Endodermal cell (in vitro differentiated cells): ENCODE measurements around the gene C1QTNF1. TPM values are rescaled to one million over a fixed set of nuclear protein-coding genes. Genes with fewer than 3 reads are reported as not detected.

Experiments used
- DNase-seq: peaks from one replicate; pipeline ENCODE4 v3.0.0-alpha.2; 2017
- H3K27ac ChIP-seq: 2 replicates; pipeline ENCODE4 v1.5.1; 2013; ENCODE audit warnings: mild to moderate bottlenecking, low read depth, low read length, moderate library complexity
- H3K27me3 ChIP-seq: 2 replicates; pipeline ENCODE4 v1.6.1; 2013; ENCODE audit warnings: mild to moderate bottlenecking, low read length, moderate library complexity; ENCODE audit not compliant: insufficient read depth, control insufficient read depth, poor library complexity, severe bottlenecking
- H3K36me3 ChIP-seq: 2 replicates; pipeline ENCODE4 v1.7.0; 2013; ENCODE audit warnings: mild to moderate bottlenecking, low read length, moderate library complexity; ENCODE audit not compliant: control insufficient read depth, insufficient read depth
- H3K4me1 ChIP-seq: one replicate; pipeline ENCODE4 v1.7.0; 2013; ENCODE audit warnings: low read length; ENCODE audit not compliant: control insufficient read depth, insufficient read depth
- H3K4me3 ChIP-seq: 2 replicates; pipeline ENCODE4 v1.5.1; 2013; ENCODE audit warnings: mild to moderate bottlenecking, low read length, moderate library complexity
- H3K9ac ChIP-seq: 2 replicates; pipeline ENCODE4 v1.6.1; 2013; ENCODE audit warnings: mild to moderate bottlenecking, low read length, moderate library complexity; ENCODE audit not compliant: poor library complexity, severe bottlenecking; ENCODE audit errors: extremely low read depth
- H3K9me3 ChIP-seq: 2 replicates; pipeline ENCODE4 v1.6.1; 2013; ENCODE audit warnings: mild to moderate bottlenecking, low read length, moderate library complexity; ENCODE audit not compliant: control insufficient read depth
- H3K27ac Mint-ChIP-seq: 2 replicates; pipeline ENCODE4 v1.8.0; 2020; ENCODE audit warnings: mixed read lengths
- H3K27me3 Mint-ChIP-seq: 2 replicates; pipeline ENCODE4 v1.8.0; 2021; ENCODE audit warnings: mild to moderate bottlenecking, mixed read lengths; ENCODE audit not compliant: insufficient read depth
- H3K36me3 Mint-ChIP-seq: 2 replicates; pipeline ENCODE4 v1.8.0; 2020; ENCODE audit warnings: low read depth, mixed read lengths
- H3K4me1 Mint-ChIP-seq: 2 replicates; pipeline ENCODE4 v1.8.0; 2020; ENCODE audit warnings: mixed read lengths
- H3K4me3 Mint-ChIP-seq: 2 replicates; pipeline ENCODE4 v1.8.0; 2020; ENCODE audit warnings: mild to moderate bottlenecking, moderate library complexity, mixed read lengths
- H3K9me3 Mint-ChIP-seq: 2 replicates; pipeline ENCODE4 v1.8.0; 2020; ENCODE audit warnings: mild to moderate bottlenecking, mixed read lengths
- WGBS, 2 experiments: methylation state at CpG; one replicate each; pipeline versions ENCODE4 v1.1.5 to v1.1.7; 2013; ENCODE audit warnings: missing lambda C conversion rate in 2 of 2, mixed read lengths in 1 of 2; ENCODE audit not compliant: insufficient coverage in 1 of 2, insufficient read length in 1 of 2; 5-methylcytosine and 5-hydroxymethylcytosine counted together
- total RNA-seq, 2 donors: library from RNA; stranded (reverse); fragmentation: NEBNext Ultra II Directional in 1 of 2; extraction: Animal tissue kit (Norgen Biotek cat#: 25700) in 1 of 2; gene quantifications; 2 replicates in 1 of 2; 3 replicates in 1 of 2; pipeline ENCODE4 v1.2.1, GENCODE V29; 2021
- TF ChIP-seq, protein P1 (sequence below): fragments of 200-600 bp; sonication (generic); conservative IDR thresholded peaks from 2 replicates; pipeline ENCODE4 v1.5.0; 2021; ENCODE audit warnings: antibody characterized with exemption, mild to moderate bottlenecking

C1QTNF1 gene
- total RNA-seq, 2 donors from 2014 or later, result 16.0 to 16.5 TPM

DNA sequence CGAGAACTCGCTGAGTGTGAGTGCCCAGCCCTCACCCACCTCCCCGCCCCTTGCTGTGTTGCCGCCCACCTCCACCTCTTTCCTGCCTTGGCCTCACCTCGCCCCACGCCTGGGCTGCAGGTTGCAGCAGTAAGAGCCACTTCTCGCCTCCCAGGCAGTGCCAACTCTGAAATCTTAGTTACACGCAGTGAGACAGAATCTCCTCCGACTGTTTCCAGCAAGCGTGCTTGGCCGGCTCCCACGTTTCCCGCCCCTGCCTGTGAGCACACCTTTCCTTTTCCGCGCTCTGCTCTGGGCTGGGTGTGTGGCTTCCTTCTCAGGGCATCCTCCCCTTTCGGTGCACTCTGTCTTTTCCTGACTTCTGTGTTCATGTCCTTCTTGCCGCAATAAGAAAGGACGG lies 56.4 kb downstream of the C1QTNF1 start:
- Mint-ChIP-seq H3K27me3 (no peaks in the 10 kb centered on the region), H3K36me3 (peaks cover 44% of the 10 kb centered on the region), H3K4me3 (no peak overlapping the region), H3K9me3 (peaks cover 1% of the 10 kb centered on the region), H3K4me1 (peaks cover 6% of the 10 kb centered on the region), H3K27ac (no peak overlapping the region)
- Histone ChIP-seq H3K27ac (no peak overlapping the region), H3K36me3 (peaks cover 18% of the 10 kb centered on the region), H3K4me1 (no peaks in the 10 kb centered on the region), H3K9me3 (no peaks in the 10 kb centered on the region), H3K9ac (no peak overlapping the region), H3K4me3 (no peak overlapping the region), H3K27me3 (no peaks in the 10 kb centered on the region)
- TF ChIP-seq, protein P1, sequence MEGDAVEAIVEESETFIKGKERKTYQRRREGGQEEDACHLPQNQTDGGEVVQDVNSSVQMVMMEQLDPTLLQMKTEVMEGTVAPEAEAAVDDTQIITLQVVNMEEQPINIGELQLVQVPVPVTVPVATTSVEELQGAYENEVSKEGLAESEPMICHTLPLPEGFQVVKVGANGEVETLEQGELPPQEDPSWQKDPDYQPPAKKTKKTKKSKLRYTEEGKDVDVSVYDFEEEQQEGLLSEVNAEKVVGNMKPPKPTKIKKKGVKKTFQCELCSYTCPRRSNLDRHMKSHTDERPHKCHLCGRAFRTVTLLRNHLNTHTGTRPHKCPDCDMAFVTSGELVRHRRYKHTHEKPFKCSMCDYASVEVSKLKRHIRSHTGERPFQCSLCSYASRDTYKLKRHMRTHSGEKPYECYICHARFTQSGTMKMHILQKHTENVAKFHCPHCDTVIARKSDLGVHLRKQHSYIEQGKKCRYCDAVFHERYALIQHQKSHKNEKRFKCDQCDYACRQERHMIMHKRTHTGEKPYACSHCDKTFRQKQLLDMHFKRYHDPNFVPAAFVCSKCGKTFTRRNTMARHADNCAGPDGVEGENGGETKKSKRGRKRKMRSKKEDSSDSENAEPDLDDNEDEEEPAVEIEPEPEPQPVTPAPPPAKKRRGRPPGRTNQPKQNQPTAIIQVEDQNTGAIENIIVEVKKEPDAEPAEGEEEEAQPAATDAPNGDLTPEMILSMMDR, result no peak
- WGBS, 2 experiments, result 91 to 93% methylated on average over 18 of the region's 18 CpGs
- no peak for DNase-seq

DNA sequence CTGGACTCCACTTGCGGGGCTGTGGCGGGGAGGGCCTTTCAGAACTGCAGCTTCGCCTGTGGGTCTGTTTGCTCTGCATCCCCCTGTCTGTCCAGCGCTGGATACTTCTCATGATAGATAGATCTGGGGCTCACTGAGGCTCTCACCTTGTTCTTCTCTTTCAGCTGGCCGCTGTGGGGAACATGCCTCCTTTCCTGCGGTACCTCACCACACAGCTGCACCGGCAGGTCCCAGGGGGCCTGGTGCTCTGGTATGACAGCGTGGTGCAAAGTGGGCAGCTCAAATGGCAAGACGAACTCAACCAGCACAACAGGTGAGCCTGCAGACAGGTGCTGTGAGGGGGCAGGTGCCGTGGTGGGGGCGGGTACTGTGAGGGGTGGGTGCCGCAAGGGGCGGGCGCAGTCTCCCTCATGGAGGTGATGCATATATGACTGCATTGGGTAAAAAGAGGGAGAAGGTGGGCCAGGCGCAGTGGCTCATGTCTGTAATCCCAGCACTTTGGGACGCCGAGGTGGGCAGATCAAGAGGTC lies 56.9 kb downstream of the C1QTNF1 start:
- Histone ChIP-seq H3K27ac (no peak overlapping the region), H3K9me3 (no peaks in the 10 kb centered on the region), H3K9ac (no peak overlapping the region), H3K4me3 (no peak overlapping the region), H3K36me3 (peaks cover 18% of the 10 kb centered on the region), H3K27me3 (no peaks in the 10 kb centered on the region), H3K4me1 (no peaks in the 10 kb centered on the region)
- TF ChIP-seq, protein P1, result no peak
- Mint-ChIP-seq H3K36me3 (peaks cover 44% of the 10 kb centered on the region), H3K4me3 (no peak overlapping the region), H3K4me1 (peaks cover 2% of the 10 kb centered on the region), H3K27ac (no peak overlapping the region), H3K27me3 (no peaks in the 10 kb centered on the region), H3K9me3 (peaks cover 1% of the 10 kb centered on the region)
- DNase-seq, result no peak
- WGBS, 2 experiments, result 92 to 97% methylated on average over 7 to 17 of the region's 17 CpGs

DNA sequence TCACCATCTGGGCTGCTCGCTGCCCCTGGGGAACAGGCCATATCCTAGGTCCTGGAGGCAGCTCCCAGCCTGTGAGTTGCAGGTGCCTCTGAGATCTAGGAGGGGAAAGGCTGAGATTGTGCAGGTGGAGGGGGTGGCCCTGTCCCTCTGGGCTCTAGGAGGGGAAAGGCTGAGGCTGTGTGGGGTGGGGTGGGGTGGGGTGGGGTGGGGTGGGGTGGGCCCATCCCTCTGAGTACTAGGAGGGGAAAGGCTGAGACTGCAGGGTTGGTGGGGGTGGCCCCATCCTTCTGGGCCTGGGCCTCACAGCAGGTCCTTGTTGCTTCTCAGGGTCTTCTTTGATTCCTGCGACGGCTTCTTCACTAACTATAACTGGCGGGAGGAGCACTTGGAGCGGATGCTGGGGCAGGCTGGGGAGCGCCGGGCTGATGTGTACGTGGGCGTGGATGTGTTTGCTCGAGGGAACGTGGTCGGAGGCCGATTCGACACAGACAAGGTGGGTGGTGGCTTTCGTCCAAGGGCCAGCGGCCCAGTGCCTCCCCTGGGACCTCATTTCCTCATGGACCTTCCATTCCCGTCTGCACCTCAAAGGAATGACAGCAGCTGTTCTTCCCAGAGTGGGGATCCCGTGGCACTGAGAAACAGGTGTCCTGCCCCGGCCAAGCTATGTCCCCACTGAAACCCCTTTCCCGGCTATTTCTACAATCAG lies 57.8 kb downstream of the C1QTNF1 start:
- Histone ChIP-seq H3K9ac (no peak overlapping the region), H3K4me1 (no peaks in the 10 kb centered on the region), H3K36me3 (peaks cover 18% of the 10 kb centered on the region), H3K27ac (no peak overlapping the region), H3K27me3 (no peaks in the 10 kb centered on the region), H3K4me3 (no peak overlapping the region), H3K9me3 (no peaks in the 10 kb centered on the region)
- H3K9me3 Mint-ChIP-seq, result peaks cover 1% of the 10 kb centered on the region
- WGBS, 2 experiments, result 94 to 96% methylated on average over 16 to 20 of the region's 20 CpGs
- no peak for DNase-seq
- H3K4me1 Mint-ChIP-seq, result no peaks in the 10 kb centered on the region
- H3K27me3 Mint-ChIP-seq, result no peaks in the 10 kb centered on the region
- peaks cover 44% of the 10 kb centered on the region for H3K36me3 Mint-ChIP-seq
- TF ChIP-seq, protein P1, result no peak
- no peak overlapping the region for H3K27ac Mint-ChIP-seq
- H3K4me3 Mint-ChIP-seq, result no peak overlapping the region
